Measurements from ENCODE around the gene NELL1. TPM values are rescaled to one million over a fixed set of nuclear protein-coding genes. Genes with fewer than 3 reads are reported as not detected.

NELL1 gene
- total RNA-seq, 1 experiment from 2014 or later = not detected

DNA sequence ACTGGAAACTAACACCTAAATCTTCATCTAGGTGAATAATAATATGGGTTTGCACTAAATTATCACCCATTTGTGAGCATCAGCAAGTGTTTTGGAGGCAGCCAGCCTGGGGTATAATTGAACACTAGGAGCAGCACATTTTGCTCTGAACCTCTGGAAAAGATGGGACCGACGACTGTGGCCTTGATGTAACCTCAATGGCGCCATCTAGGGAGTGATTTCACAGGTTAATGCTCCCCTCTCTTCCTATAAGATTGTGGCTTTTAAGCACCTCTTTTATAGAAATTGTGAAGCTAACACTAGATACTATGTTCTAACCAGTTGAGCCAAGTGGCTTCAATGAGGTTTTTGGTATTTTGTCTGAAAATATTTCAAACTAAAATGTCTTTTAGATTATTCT is 203.7 kb downstream of the NELL1 start:
- DNase-seq (ENCODE audit: low spot score) = peak; percentile 88

DNA sequence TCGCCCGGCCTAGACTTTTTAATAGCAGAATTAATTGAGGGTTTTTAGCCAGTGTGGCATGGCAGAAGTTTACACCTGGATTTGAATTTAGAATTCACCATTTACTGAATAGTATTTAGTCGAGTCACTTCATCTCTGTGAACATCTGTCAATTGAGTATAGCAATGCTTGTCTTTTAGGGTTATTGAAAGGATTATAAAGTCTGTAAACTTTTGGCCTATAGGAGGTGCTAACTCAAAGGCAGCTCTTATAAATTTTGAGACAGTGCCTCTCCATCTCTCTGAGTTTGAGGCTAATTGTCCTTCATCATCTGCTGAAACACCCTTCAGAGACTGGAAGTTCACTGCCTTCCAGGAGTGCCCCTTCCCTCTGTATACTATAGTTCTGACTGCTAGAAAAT is 205.0 kb downstream of the NELL1 start:
- DNase-seq (ENCODE audit: low spot score) = no peak

DNA sequence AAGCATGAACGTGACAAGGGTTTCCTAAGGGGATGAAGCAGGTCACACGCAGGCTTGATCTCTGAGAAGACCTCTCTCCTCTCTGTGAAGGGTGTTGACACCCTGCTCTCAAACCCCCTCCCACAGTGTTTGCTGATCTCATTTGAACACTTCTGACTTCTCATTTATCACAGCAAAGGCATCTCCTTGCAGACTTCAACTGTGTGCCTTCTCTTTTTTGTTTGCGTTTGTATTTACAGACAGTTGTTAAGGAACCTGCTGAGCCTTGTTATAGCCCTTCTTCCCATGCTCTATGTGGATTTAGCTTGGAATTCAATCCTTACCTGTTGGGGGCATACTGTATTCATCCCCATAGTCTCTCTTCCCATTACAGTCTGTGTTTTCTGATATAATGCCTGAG is 206.5 kb downstream of the NELL1 start:
- no peak for DNase-seq (ENCODE audit: low spot score)

DNA sequence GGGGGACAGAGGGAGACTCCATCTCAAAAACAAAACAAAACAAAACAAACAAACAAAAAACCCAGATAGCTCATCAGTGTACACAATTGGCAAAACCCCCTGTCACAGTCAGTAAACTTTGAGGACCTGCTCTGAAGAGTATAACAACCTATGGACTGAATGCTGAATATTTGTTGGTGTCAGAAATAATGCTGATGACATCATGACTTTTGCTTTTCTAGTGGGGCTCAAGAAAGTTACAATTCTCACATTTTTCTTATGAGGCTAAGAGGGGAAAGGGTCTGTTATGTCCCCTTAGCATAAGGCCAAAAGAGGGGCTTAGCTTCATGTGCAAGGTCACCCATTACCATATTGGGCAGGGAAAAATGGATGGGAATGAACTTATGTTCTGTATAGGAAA is 207.4 kb downstream of the NELL1 start:
- no peak for DNase-seq (ENCODE audit: low spot score)

DNA sequence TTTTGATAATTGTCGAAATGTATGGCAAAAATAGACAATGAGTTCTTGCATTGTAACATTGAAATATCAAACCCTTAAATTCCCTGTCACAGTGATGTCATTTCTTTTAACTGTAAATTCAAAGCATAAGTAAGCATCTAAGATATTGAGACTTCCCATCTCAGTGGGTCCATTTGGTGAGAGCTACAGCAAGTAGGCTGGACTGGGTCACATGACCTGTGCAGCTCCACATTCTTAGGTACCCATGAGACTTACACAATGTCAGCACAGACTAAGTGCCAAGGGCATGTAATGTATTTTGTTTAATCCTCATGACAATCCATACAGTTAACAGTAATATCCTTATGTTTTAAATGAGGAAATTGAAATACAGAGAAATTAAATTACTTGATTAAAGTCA is 210.7 kb downstream of the NELL1 start:
- no peak for DNase-seq (ENCODE audit: low spot score)

DNA sequence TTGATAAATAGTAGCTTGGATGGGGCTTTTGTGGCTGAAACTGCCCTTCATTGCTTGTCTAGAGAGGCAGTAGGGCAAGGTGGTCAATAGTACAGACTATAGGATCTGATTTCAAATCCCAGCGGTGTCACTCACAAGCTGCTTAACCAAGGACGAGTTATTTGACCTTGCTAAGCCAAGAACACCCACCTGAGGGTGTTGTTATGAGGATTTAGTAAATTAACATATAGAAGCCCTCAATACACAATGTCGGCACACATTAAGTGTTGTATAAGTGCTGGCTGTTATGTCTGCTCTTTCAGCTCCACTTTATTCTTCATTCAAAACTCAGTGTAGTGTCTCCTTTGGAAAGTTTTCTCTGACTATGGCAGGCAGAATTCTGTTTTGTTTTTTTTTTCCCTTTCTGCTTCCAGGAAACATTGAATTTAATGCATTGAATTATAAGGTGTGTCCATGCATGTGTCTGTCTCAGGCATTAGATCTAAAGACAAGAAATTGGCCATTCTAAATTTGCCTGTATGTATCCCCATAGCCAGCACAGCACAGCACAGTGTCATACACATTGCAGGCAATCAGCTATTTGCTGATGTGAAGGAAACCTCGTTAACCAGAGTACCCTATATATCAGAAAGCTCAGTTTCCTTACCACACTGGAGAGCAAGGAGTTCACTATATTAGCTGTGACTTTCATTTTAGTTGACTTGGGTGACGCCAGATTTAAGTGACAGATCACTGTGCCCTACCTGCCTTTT is 212.1 kb downstream of the NELL1 start:
- no peak for DNase-seq (ENCODE audit: low spot score)

DNA sequence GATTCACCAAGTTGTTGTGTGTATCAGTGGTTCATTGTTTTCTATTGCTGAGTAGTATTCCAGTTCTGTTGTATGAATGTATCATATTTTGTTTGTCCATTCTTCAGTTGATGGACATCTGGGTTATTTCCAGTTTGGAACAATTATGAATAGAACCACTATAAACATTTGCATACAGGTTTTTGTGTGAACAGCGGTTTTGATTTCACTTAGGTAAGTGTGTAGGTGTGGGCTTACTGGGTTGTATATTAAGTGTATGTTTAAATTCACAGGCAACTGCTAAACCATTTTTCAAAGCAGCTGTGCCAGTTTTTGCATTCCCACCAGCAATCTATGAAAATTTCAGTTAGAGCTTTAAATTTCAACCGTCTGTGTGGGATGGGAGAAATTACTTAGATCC is 217.8 kb downstream of the NELL1 start:
- no peak for DNase-seq (ENCODE audit: low spot score)

DNA sequence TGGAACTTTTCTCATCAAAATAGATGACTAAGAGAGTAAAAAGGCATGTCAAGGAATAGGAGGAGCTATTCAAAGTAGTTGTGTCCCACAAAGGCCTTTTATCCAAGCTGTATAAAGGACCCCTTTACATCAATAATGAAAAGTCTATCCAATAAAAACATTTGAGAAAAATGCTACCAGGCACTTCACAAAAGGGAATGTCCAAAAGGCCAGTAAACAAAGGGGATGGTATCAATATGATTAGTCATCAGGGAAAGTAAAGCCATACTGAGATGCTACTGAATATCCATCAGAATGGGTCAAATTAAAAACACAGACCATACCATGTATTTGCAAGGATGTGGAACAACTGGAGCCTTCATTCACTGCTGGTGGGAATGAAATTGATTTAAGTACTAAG is 224.9 kb downstream of the NELL1 start:
- DNase-seq (ENCODE audit: low spot score) = no peak

DNA sequence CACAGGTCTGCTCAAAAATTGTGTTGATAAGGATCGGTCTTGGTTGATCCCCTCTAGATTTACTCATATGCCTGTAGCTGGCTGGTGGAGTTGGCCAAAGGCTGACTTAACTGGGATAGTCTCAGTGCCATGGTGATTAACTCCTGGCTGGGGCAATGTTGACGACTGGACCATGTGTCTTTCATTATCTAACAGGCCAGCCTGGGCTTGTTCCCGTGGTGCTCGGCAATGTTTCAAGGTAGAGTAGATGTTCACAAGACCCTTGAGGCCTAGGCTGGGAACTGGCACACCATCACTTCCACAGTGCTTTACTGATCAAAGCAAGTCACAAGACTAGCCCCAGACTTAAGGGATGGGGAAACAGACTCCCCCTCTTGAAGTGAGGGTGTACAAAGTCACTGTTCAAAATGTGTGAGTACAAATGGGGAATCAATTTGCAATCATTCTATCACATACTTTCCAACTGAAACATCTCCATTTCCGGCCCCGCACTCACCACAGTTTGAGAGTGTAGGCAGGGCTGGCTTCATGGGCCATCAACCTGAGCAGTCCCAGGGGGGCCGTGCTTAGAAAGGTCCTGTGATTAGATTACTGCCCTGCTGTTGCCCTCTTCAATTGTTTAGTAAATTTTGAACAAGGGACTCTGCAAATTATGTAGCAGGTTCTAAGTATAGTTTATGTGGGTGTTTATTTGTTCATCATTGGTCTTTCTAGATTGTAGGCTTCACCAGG is 240.8 kb downstream of the NELL1 start:
- DNase-seq (ENCODE audit: low spot score) = no peak

DNA sequence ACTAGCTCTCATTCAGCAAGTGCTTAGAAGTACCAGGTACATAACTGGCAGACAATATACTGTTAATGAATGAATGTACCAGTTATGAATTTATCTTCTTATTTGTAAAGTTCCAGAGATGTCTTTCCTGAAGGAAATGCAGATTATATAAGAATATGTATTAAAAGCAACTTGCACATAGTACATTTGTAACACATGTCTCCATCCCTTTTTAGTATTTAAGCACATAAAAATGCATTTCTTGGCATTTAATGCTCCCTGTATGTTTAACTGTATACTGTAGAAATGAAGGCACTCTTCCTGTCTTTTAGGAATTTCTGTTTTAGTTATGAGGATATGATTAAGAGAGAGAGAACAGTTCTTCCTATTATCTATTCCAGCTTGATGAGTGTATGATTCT is 241.3 kb downstream of the NELL1 start:
- no peak for DNase-seq (ENCODE audit: low spot score)

DNA sequence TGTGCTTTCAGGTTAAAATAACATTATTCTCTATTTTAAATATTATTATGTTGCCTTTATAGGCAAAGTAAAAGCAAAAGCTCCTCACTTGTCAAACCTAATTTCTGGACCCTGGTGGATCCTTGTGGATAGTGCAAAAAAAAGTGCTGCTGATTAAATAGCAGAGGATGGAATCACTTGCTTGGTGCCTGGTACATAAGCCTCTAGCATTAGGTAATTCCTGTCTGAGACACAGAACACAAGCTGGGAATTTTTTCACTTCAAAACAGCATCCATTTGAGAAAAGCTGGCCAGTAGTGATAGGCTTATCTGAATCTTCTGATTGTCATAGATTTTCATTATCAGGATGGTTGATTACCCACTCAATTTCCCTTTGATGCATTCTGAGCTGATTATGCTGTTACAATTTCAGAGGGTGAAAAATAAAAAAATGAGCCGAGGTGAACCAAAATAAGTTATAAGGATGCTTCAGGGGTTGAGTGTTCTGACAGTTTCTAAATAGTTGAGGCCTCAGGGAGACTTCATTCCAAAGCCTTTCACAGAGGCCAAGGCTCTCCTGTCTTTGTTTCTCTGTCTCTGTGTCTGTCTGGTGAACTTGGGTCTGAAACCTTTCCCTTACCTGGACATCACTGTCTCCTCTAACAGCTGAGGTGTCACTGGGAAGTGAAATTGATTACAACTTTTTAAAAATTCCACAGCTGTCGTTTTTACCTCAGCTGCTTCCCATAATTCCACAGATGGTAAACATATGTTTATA is 242.9 kb downstream of the NELL1 start:
- DNase-seq (ENCODE audit: low spot score) = no peak

DNA sequence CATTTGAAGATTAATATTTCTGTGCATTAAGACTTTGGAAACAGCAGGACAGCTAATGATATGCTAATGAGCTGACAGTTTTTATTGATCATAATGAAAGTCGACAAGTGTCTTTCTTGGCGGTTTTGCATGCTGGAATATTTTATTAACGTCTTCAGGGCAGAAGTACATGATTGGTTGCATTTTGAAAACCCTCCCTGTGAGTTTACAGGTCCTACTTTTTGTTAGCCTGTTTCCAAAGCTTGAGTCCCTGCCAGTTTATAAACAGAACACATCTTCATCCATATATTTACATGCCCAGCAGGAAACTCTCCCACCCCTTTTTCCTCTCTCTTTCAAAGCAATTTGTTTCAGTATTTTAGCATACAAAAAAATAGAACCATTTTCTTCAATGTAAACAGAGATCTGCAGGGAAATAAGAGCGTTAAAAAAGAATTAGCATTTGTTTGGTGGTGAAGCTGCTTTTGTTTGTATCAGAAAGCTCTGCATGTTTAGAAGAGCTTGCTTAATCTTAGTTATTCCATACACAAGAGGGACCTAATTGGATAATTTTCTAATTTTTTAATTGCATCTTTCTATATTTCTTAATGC is 243.6 kb downstream of the NELL1 start:
- no peak for DNase-seq (ENCODE audit: low spot score)

DNA sequence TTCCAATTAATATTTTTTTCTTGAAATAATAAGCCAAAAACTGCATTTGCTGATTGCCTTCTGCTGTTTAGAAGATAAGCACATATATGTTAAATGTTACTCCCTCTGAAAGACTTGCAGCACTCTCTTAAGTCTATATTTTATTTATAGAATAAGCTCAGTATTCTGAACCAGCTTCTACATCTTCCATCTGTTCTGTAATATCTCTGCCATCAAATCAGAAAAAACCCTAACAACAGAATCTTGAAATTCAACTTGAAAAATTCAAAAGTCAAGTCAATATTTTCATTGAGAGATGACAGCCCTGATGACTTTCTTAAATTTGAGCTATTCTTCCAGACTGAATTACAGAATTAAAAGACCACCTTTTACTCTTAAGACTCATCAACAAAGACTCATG is 247.9 kb downstream of the NELL1 start:
- no peak for DNase-seq (ENCODE audit: low spot score)

DNA sequence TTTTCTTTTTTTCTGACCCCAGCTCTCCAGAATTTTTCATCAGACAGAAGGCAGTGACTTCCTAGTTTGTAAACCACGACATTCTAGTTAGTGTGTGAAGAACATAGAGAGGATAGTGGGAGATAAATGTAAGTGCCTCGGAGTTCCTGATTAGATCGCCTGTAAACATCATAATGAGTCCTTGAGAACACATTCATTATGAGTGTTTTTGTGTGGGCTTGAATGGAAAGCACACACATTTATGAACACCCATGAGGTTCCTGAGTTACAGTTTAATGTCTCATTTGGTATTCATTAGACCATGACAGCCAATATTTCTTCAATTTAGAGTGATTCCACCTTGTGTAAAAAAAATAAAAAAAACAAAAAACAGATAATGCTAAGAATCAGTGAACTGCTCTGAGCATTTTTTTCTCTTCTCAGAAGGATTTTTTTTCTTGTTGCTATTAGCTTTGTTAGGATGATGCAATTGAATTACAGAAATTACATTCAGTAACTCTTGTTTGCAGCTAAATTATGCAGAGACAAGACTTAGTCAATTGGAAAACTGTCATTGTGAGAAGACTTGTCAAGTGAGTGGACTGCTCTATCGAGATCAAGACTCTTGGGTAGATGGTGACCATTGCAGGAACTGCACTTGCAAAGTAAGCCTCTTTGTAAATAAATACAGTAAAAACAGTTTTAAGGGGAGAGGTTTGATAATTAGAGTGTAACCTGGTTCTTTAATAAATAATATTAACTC is 257.6 kb downstream of the NELL1 start:
- DNase-seq (ENCODE audit: low spot score) = no peak

DNA sequence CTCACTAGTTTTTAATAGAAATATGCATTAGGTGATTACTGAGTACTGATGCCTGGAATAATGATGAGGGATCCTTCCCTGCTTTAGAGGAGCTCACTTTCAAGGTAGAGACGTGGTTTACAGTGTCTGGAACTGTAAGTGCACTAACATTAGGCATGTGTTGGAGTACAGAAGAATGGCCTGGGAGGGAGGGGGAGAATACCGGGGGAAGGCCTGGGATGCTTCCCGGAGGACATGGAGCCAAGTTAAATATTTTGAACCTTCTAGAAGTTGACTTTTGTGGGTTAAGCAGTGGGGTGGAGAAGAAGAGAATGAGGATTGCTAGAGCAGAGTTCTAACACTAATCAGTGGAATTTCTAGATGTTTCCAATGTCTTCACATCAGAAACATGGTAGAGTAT is 261.6 kb downstream of the NELL1 start:
- no peak for DNase-seq (ENCODE audit: low spot score)

DNA sequence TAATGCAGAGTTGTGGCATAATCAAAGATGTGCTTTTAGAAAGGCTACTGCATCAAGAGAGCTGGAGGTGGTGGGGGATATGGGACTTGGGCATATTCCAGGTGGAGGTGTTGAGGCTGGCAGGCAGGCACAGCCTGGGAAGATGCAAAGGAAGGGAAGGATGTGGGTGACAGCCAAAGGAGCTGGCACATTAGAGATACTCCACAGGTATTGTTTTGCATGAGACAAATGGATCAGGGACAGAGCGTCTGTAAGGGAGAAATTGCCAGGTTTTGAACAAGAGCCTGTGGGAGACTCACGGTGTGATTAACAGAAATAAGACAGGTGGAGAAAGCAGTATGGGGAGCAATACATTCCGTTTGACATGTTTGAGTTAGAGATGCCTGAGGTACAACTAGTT is 263.7 kb downstream of the NELL1 start:
- no peak for DNase-seq (ENCODE audit: low spot score)

DNA sequence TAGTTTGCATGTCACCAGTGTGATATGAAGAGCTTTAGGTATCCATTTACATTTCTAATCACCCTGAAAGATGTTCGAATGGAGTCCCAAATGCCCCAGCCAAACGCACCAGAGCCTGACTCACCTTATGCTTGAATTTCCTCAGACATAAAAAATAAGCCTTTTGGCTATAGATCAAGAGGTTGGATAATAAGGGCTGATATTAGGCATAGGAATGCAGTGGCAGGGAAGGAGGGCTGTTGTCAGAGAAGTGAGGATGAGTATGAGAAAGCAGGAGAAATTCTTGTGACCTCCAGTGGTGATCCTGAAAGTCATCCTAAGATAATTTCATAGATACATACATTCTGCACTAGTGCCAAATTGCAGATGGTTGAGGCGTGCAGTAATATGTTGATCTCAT is 264.6 kb downstream of the NELL1 start:
- no peak for DNase-seq (ENCODE audit: low spot score)

DNA sequence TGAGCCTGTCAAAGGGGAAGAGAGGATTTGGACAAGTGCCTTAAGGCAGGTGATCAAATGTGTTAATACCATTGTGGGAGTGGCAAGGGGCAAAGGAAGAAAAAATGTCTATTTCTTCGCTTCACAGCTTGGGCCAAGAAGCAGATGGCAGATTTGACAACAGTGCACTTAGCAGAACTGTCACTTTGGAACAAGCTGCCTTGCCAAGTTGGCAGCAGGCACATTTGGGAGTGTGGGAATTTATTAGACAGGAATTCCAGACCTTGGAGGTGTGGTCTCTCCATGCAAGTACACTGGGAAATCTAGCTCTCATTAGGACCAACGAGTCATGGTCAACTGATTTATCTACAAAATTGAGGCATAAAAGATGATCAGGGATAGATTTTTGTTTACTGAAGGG is 265.1 kb downstream of the NELL1 start:
- DNase-seq (ENCODE audit: low spot score) = no peak

DNA sequence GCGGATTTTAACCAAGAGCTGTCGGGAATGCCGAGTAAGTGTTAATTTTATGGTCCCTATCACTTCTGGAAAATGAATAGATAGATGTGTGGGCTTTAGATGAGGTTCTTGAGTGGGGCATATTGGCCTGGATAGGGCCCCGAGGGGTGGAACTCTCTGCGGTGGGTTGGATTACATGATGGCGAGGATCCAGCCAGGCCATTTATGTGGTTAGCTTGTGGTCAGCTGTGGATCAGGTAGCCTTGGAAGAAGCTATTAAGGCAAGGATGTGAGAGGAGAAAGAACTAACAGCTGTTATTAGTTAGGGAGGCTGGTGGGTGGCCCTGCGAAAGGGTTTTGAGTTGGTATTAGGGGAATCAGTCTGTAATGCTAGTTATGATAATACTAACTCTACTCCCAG is 268.4 kb downstream of the NELL1 start:
- DNase-seq (ENCODE audit: low spot score) = no peak

DNA sequence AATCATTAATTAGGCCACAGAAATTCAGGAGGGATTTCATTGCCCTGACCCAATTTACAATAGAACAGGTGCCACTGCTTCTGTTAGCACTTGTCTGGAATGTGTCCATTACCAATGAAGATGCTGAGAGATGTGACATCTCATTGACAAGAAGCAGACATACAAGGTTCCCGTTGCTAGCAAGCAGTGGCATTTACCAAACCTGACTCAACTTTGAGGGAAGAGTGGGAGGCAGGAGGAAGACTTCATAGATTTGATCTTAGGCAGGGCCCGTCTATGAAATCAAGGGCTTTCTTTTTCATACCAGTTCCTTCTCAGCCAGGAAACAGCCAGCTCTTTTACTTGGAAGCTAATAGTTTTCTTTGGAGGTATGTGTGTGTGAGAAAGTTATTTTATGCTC is 280.2 kb downstream of the NELL1 start:
- DNase-seq (ENCODE audit: low spot score) = no peak

DNA sequence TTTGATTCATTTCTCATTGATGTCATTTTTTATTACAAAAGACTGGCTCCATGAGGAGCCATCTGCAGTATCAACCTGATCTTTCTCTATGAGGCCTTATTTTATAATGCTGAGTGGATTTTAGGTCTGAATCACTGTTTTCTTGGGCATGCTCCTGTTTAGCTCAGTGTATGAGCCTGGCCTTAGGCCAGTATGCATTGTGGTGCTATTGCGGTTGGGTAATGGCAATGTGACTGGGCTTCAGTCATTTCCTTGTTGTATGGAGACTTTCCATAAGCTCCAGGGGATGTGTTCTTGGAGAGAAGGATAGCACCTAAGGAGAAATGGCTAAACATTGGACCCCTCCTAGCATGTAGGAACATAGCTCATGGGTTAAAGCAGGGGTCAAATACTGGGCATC is 293.2 kb downstream of the NELL1 start:
- no peak for DNase-seq (ENCODE audit: low spot score)

DNA sequence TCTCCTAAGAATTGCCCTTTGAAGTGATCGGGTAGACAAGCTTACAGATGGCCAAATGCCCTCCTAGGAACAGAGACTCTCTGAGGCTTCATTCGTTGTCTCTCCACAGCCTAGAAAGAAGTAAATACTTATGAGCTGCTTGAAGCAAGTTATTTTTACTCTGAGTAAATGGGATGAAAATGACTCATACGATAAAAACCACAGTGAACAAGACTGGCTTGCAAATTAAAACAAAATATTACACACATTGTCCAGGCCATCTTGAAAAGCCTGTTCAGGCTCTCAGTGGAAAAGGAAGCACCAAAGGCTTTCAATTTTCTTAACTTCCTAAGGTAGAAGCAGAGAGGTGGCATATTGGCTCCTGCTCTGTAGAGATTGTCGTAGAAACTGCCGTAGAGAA is 294.2 kb downstream of the NELL1 start:
- no peak for DNase-seq (ENCODE audit: low spot score)
